GM23338 (cell line): ENCODE data around the gene PKN3.

Experiments used
- EZH2 ChIP-seq: fragments of 200-600 bp; sonication (generic); IDR thresholded peaks from one replicate; pipeline ENCODE4 v1.8.0; 2017; ENCODE audit warnings: antibody characterized with exemption, mild to moderate bottlenecking, low read depth; ENCODE audit not compliant: unreplicated experiment
- EZH2phosphoT487 ChIP-seq: fragments of 200-600 bp; sonication (generic); IDR thresholded peaks from one replicate; pipeline ENCODE4 v1.8.1; 2018; ENCODE audit warnings: antibody characterized with exemption; ENCODE audit not compliant: unreplicated experiment
- JUNB ChIP-seq: IDR thresholded peaks from one replicate; pipeline ENCODE4 v1.6.1; 2016; ENCODE audit warnings: antibody characterized with exemption; ENCODE audit not compliant: unreplicated experiment
- NANOG ChIP-seq: IDR thresholded peaks from 2 replicates; pipeline ENCODE4 v1.6.1; 2016; ENCODE audit warnings: antibody characterized with exemption, borderline replicate concordance
- POLR2AphosphoS5 ChIP-seq: IDR thresholded peaks from 2 replicates; pipeline ENCODE4 v1.6.1; 2016; ENCODE audit warnings: antibody characterized with exemption, low read depth
- ZNF331 ChIP-seq: fragments of 250-450 bp; sonication (Bioruptor Pico); IDR thresholded peaks from 2 replicates; pipeline ENCODE4 v1.5.0; 2020; ENCODE audit warnings: low read depth, mild to moderate bottlenecking, moderate library complexity
- TF ChIP-seq, protein P1 (sequence below), 2 experiments: fragments of 200-600 bp in 1 of 2; sonication (generic) in 1 of 2; conservative IDR thresholded peaks; 2 replicates each; pipeline versions ENCODE4 v1.5.1 to v1.6.1; 2016 to 2017; ENCODE audit warnings: antibody characterized with exemption in 2 of 2, low read depth in 2 of 2, mild to moderate bottlenecking in 2 of 2, moderate library complexity in 1 of 2
- TF ChIP-seq, protein P2 (sequence below): IDR thresholded peaks from one replicate; pipeline ENCODE4 v1.6.1; 2018; ENCODE audit warnings: antibody characterized with exemption; ENCODE audit not compliant: unreplicated experiment
- TF ChIP-seq, protein P3 (sequence below): fragments of 250-450 bp; sonication (Bioruptor Pico); IDR thresholded peaks from 2 replicates; pipeline ENCODE4 v1.5.0; 2020; ENCODE audit warnings: mild to moderate bottlenecking, moderate library complexity

DNA sequence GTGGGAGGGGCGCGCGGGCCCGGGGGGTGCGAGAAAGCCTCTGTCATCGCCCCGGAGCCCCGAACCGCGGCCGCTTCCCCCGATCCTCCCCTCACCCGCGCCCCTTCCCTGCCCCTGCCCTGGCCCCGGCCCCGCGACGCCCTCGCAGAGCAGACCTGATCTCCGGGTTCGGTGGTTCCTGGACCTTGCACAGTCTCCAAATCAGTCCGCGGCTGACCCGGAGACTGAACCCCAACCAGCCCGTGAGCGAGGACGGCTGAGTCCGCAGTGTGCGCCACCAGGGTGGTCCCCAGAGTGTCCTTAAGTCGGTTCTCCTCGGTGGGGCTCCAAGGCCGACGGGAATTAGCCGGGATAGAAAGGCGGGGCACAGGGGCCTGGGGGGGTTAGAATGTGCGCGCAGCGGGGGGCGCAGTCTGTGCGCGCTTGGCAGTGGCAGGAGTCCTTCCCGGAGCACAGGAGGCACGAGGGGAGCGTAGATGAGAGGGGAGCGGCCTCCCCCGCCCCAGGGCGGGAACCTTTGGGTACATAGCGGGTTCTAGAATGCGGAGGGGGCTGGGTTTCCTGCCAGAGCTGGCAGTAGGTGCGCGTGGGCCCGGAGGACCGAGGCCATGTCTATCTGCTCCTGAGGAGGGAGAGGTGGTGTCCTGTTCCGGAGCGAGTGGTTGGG lies 779 bp downstream of the PKN3 start:
- TF ChIP-seq, protein P1, sequence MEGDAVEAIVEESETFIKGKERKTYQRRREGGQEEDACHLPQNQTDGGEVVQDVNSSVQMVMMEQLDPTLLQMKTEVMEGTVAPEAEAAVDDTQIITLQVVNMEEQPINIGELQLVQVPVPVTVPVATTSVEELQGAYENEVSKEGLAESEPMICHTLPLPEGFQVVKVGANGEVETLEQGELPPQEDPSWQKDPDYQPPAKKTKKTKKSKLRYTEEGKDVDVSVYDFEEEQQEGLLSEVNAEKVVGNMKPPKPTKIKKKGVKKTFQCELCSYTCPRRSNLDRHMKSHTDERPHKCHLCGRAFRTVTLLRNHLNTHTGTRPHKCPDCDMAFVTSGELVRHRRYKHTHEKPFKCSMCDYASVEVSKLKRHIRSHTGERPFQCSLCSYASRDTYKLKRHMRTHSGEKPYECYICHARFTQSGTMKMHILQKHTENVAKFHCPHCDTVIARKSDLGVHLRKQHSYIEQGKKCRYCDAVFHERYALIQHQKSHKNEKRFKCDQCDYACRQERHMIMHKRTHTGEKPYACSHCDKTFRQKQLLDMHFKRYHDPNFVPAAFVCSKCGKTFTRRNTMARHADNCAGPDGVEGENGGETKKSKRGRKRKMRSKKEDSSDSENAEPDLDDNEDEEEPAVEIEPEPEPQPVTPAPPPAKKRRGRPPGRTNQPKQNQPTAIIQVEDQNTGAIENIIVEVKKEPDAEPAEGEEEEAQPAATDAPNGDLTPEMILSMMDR (conservative IDR thresholded peaks at IDR 0.05; ENCODE audit: low read depth in 2 of 2), result no peak
- TF ChIP-seq POLR2AphosphoS5 (0 out of 2 replicates have a peak, but pooled peaks have one; percentile 8), ZNF331 (CRISPR knock-in tag) (no peak), EZH2phosphoT487 (no peak), EZH2 (no peak), NANOG (no peak), JUNB (no peak)
- TF ChIP-seq, protein P2, sequence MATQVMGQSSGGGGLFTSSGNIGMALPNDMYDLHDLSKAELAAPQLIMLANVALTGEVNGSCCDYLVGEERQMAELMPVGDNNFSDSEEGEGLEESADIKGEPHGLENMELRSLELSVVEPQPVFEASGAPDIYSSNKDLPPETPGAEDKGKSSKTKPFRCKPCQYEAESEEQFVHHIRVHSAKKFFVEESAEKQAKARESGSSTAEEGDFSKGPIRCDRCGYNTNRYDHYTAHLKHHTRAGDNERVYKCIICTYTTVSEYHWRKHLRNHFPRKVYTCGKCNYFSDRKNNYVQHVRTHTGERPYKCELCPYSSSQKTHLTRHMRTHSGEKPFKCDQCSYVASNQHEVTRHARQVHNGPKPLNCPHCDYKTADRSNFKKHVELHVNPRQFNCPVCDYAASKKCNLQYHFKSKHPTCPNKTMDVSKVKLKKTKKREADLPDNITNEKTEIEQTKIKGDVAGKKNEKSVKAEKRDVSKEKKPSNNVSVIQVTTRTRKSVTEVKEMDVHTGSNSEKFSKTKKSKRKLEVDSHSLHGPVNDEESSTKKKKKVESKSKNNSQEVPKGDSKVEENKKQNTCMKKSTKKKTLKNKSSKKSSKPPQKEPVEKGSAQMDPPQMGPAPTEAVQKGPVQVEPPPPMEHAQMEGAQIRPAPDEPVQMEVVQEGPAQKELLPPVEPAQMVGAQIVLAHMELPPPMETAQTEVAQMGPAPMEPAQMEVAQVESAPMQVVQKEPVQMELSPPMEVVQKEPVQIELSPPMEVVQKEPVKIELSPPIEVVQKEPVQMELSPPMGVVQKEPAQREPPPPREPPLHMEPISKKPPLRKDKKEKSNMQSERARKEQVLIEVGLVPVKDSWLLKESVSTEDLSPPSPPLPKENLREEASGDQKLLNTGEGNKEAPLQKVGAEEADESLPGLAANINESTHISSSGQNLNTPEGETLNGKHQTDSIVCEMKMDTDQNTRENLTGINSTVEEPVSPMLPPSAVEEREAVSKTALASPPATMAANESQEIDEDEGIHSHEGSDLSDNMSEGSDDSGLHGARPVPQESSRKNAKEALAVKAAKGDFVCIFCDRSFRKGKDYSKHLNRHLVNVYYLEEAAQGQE, result no peak
- TF ChIP-seq, protein P3, sequence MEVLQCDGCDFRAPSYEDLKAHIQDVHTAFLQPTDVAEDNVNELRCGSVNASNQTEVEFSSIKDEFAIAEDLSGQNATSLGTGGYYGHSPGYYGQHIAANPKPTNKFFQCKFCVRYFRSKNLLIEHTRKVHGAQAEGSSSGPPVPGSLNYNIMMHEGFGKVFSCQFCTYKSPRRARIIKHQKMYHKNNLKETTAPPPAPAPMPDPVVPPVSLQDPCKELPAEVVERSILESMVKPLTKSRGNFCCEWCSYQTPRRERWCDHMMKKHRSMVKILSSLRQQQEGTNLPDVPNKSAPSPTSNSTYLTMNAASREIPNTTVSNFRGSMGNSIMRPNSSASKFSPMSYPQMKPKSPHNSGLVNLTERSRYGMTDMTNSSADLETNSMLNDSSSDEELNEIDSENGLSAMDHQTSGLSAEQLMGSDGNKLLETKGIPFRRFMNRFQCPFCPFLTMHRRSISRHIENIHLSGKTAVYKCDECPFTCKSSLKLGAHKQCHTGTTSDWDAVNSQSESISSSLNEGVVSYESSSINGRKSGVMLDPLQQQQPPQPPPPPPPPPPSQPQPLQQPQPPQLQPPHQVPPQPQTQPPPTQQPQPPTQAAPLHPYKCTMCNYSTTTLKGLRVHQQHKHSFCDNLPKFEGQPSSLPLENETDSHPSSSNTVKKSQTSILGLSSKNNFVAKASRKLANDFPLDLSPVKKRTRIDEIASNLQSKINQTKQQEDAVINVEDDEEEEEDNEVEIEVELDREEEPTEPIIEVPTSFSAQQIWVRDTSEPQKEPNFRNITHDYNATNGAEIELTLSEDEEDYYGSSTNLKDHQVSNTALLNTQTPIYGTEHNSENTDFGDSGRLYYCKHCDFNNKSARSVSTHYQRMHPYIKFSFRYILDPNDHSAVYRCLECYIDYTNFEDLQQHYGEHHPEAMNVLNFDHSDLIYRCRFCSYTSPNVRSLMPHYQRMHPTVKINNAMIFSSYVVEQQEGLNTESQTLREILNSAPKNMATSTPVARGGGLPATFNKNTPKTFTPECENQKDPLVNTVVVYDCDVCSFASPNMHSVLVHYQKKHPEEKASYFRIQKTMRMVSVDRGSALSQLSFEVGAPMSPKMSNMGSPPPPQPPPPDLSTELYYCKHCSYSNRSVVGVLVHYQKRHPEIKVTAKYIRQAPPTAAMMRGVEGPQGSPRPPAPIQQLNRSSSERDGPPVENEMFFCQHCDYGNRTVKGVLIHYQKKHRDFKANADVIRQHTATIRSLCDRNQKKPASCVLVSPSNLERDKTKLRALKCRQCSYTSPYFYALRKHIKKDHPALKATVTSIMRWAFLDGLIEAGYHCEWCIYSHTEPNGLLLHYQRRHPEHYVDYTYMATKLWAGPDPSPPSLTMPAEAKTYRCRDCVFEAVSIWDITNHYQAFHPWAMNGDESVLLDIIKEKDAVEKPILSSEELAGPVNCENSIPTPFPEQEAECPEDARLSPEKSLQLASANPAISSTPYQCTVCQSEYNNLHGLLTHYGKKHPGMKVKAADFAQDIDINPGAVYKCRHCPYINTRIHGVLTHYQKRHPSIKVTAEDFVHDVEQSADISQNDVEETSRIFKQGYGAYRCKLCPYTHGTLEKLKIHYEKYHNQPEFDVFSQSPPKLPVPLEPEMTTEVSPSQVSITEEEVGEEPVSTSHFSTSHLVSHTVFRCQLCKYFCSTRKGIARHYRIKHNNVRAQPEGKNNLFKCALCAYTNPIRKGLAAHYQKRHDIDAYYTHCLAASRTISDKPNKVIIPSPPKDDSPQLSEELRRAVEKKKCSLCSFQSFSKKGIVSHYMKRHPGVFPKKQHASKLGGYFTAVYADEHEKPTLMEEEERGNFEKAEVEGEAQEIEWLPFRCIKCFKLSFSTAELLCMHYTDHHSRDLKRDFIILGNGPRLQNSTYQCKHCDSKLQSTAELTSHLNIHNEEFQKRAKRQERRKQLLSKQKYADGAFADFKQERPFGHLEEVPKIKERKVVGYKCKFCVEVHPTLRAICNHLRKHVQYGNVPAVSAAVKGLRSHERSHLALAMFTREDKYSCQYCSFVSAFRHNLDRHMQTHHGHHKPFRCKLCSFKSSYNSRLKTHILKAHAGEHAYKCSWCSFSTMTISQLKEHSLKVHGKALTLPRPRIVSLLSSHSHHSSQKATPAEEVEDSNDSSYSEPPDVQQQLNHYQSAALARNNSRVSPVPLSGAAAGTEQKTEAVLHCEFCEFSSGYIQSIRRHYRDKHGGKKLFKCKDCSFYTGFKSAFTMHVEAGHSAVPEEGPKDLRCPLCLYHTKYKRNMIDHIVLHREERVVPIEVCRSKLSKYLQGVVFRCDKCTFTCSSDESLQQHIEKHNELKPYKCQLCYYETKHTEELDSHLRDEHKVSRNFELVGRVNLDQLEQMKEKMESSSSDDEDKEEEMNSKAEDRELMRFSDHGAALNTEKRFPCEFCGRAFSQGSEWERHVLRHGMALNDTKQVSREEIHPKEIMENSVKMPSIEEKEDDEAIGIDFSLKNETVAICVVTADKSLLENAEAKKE (CRISPR knock-in tag), result no peak
